HG03175 (cell line): ENCODE data around the gene ADTRP.

ENCODE experiments used
- ATAC-seq: cut with Tn5 transposase; IDR thresholded peaks from one replicate; pipeline ENCODE4 v1.9.1; 2021; ENCODE audit warnings: mild to moderate bottlenecking, moderate library complexity; ENCODE audit not compliant: unreplicated experiment

The ADTRP gene

DNA sequence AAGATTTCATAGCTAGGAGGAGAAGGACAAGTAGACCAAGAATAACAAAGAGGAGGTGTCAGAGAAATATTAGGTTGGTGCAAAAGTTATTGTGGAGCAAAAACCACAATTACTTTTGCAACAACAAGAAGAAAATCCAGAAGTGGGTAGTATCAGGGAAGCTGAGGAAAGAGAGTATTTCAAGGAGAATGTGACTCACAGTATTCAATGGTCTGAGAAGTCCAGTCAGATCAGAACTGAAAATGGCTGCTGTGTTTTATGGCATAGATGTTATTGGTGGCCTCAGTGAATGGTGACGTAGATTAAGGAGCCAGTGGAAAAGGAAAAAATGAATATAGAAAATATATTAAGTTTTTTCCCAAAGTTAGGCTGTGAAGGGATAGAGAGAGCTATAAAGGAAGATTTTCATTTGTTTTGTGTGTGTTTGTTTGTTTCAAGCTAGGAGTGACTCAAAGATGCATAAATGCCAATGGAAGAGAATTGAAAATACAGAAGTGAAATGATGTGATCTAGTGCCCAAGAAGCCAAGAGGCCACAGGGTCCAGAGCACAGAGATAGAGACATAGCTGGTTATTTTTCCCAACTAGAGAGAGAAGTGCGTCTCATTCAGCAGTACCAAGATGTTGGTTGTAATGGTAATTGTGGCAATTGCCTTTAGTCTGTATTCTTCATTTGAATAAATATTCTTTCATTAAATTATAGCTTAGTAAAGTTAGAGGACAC is 112.8 kb downstream of the ADTRP start:
- ATAC-seq = no peak
